Activated T-helper 9 cell treated with anti-CD3 and anti-CD28 coated beads, Interleukin-2, amount 50 U/mL, for 16 hours (primary cell): ENCODE data around the gene DHTKD1.
"Not testable (repeated sequence)": the region's sequence is repeated elsewhere in the genome, so short reads cannot be mapped to it uniquely, and the experiment has no call there.

Source experiments
- DNase-seq: peaks from one replicate; pipeline ENCODE4 v3.0.0-alpha.2; 2020; ENCODE audit warnings: low read depth

The DHTKD1 gene

DNA sequence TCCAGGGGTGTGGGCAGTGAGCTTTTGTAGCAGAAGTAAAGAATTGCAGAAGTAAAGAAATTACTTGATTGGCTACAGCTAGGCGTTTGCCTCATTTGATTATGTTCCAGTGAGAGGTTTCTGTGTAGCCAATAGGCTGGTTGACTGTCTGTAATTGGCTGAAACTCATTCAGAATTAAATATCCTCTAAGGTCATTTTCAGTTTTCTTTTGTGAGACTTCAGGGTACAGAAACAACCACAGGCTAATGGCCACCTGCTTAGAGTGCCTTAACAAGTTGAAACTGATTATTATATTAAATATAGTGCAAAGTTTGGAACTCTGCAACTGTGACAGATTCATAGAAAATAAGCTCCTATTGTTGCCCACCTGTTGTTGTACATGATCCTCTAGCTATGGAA, 71.3 kb downstream of the DHTKD1 start:
- no peak for DNase-seq

DNA sequence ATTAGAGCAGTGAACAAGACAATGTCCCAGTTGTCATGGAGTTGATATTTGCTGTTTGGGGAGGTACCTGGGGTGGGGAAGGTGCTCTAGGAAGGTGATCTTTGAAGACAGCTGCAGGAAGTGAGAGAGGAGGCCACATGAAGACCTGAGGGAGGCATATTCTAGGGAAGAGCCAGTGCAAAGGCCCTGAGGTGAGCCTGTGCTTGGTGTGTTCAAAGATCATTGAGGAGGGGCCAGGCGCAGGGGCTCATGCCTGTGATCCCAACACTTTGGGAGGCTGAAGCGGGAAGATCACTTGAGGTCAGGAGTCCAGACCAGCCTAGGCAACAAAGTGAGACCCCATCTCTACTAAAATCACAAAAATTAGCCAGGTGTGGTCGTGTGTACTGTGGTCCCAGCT, 75.8 kb downstream of the DHTKD1 start:
- DNase-seq: no peak

DNA sequence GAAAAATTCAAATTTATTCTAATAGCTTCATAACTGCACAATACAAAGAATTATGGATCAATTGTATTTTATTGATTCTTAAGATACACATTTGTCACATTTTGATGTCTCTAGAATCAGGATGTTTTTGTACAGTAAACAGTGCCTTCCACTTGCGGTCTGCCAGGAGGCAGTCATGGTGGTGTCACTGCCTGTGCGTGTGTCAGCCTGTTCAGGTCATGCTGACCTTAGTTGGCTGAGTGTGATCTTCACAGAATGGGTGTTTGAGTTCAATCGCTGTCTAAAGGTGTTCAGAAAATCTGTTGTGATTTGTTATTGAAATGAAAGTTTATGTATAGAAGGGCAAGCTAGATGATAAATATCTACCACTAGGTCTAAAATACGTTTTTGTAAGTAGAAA, 81.4 kb downstream of the DHTKD1 start:
- DNase-seq: no peak

DNA sequence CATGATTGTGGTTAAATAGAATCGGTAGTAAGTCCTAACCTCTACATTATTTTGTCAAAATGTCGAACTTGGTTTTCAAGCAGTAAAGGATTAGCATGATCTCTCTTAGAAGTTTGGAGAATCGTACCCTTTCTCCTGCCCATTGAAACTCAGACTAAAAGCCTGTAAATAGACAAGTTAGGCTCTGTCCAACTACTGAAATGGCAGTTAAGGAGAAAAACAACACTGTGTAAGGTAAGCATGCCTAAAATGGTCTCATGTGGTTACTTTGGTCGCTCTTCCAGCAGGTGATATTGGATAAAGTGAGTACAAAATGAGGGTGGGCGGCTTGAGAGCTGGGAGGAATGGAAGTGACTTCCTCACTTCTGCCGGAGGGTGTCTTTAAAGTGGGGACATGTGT, 85.8 kb downstream of the DHTKD1 start:
- no peak for DNase-seq

DNA sequence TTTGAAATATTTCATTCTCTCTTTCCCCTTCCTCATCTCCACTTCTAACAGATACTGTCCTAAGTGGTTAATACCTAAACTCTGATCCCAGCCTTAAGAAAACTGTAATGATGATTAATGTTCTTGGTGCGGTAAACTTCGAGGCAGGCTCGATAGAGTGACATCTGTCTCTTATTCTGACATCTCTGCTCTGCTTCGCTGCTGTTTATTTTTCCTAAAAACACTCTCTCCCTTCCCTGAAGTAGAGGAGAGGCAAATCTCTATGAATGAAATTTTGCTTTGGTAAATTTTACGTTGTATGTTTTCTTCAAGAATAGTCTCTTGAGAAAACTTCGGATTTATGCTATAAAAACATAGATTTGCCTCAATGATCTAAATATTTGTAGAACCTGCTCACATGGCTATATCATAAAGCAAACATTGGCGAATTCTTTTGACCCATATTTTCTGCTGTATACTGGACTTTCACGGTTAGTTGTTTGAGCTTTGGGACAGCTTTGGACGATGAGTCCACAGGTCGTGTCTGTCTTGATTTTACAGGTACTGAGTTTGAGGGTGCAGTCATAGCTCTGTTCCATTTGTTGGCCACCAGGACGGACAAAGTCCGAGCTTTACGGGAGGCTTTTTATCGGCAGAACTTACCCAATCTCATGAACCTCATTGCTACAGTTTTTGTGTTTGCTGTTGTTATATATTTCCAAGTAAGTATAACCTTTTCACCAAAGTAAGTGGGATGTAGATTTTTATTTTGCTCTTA, 87.8 kb downstream of the DHTKD1 start:
- DNase-seq: no peak

DNA sequence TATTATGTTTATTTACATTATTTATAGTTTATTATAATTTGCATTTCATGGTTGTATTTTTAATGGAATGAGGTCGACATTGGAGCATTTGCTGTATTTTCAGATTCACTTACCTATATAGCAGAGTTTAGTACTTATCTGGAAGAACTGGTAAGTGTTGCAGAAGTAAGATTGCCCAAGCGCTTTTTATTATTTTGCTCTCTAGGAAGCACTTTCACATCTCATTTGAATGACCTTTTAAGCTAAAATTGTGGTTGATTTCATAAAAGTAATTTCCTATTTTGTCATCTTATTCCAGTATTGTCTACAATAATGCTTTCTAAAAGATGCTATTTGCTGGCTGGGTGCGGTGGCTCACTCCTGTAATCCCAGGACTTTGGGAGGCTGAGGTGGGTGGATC, 89.4 kb downstream of the DHTKD1 start:
- no peak for DNase-seq

DNA sequence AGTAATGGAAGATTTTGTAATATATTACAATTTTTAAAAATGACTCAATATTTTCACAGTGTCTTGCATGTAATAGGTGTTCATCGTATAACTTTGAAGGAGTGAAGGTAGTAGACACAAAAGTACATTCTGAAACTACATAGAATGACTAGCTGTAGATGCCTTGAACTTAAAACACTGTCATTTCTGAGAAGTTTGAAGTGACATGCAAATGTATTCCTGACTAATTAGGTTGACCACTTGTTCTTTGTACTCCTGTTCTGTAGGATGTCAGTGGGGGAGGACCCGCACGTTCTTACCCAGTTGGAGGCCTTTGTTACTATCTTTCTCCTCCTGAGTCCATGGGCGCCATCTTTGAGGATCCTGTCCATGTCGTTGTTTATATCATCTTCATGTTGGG, 91.9 kb downstream of the DHTKD1 start:
- no peak for DNase-seq

DNA sequence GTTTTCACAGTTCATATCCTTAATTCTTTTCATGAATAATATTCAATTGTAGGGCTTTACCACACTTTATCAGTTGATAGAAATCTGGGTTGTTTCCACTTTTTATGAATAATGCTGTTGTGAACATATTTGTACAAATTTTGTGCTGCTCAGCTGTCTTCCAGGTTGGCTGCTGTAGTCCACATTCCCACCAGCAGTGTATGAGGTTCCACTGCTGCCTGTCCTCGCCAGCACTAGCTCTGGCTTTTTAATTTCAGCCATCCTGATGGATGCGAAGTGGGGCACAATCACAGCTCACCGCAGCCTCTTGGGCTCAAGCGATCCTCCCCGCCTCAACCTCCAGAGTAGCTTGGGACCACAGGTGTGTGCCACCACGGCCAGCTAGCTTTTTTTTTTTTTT, 94.2 kb downstream of the DHTKD1 start:
- DNase-seq: no peak

DNA sequence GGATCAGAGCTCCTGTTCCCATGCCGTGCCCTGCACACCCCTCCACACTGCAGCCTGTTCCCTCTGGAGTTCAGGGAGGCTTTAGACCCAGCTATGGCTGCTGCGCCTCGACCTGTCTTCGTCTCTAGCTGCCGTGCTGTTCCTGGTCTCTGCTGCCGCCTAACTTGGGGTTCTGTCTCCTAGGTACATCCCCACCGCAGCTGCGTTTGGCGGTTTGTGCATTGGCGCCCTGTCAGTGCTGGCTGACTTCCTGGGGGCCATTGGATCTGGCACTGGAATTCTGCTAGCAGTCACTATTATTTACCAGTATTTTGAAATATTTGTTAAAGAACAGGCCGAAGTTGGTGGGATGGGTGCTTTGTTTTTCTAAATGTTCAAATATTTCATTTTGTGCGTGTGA, 95.3 kb downstream of the DHTKD1 start:
- DNase-seq: no peak

DNA sequence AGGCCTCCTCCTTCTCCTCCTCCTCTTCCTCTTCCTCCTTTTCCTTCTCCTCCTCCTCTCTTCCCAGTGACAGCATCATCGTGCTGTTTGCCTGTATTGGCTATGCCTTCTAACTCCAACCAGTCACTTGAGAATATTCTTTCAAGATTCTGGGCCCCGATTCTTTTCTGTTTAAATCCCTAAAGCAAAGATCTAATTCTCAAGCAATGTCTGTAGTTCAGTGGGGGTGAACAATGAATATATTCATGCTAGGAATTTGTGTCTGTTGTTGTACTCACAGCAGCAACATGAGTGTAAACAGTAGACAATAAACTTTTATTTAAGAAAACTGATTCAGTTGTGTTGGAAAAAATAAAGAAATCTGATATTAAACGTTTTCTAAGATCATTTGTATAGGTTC, 96.3 kb downstream of the DHTKD1 start:
- no peak for DNase-seq

DNA sequence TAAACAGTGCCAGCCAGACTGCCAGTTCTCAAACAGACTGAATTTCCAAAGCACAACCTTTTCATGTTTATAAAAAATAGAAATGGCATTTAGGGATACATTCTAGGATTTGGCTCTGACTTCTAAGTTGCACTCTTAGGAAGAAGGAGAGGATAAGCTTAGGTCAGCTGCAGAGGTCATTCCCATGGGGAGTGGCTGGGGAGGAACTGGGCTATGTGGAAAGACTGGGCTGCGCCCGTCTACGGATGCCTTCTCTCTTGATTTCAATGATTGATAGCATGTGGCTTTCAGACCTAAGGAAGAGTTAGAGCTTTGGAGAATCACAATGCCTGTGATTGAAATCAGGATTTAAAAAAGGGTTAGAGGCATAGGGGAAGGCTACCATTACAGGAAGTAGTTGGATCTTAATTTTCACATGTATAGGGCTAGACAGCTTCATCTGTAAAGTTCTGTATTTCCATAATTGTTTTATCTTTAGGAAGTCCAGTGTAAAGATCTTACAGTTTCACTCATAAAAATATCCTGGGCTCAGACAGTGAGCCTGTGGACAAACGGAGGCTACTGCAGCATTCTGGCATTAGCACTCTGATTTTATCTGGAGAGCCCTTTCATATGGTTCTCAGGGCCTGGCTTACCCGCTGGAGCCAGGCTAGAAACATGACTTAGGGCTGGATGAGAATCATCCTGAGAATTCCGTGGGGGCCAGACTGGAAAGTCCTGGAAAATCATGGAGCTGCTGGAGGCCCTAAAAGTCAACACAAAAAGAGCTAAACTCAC, 97.4 kb downstream of the DHTKD1 start:
- no peak for DNase-seq

DNA sequence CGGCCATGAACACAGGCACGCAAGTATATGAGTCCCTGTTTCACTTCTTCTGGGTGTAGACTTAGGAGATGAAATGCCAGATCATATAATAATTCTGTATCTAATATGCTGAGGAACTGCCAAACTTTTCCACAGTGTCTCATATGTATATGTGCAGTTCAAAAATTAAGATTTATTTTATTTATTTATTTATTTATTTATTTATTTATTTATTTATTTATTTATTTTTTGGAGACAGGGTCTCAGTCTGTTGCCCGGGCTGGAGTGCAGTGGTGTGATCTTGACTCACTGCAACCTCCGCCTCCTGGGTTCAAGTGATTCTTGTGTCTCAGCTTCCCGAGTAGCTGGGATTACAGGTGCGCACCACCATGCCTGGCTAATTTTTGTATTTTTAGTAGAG, 102.8 kb downstream of the DHTKD1 start:
- DNase-seq: not testable (repeated sequence)
